GM12891 (cell line): ENCODE data around the gene CRYBA2.

Experiments used
- PAX5 ChIP-seq: IDR thresholded peaks from 2 replicates; pipeline ENCODE4 v1.6.1; 2011; ENCODE audit warnings: low read length, moderate library complexity, mild to moderate bottlenecking; ENCODE audit not compliant: insufficient read depth, severe bottlenecking
- POLR2A ChIP-seq: IDR thresholded peaks from 2 replicates; pipeline ENCODE4 v1.6.1; 2011; ENCODE audit warnings: low read depth, low read length, control low read depth
- POLR2AphosphoS5 ChIP-seq: IDR thresholded peaks from 2 replicates; pipeline ENCODE4 v1.6.1; 2011; ENCODE audit warnings: low read depth, low read length, control low read depth
- TAF1 ChIP-seq: IDR thresholded peaks from 2 replicates; pipeline ENCODE4 v1.6.1; 2011; ENCODE audit warnings: low read depth, low read length, control low read depth

DNA sequence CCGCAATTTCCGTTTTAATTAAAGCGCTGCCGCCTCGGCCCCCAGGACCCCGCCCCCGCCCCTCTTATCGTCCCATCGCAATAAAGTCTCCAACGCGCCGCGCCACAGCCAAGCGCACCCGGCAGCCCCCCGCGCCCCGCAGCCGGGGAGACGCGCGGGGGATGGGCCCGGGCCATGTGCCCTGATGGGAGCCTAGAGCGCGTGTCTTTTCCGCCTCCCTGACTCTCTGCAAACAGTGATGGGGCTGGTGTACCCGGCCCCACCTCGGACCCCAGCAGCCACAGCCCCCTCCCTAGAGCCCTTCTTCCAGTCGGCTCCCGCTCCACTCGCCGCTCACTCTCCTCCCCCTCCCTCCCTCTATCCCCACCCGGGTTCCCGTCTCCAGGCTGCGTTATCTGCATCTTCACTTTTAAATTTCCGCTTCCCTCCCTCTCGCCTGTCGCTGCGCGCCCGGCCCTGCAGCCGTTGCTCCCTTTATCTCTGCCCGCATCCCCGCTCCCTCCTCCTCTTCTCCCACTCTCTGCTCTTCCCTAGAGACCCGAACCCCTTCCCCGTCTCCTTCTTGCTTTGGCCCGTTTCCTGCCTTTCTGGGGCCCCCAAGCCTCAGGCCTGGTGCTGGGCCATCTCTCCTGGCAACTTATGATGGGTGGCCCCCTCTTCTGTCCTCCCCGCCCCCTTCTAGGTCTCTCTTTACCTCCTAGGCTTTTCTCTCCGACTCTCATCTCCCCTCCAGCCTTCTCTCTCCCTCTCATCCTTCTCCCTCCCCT, 7.7 kb downstream of the CRYBA2 start:
- TF ChIP-seq POLR2A, result no peak
- TF ChIP-seq POLR2AphosphoS5, result no peak
- no peak for TF ChIP-seq PAX5
- no peak for TF ChIP-seq TAF1
